ENCODE measurements around the gene CYP11A1. TPM values are rescaled to one million over a fixed set of nuclear protein-coding genes. Genes with fewer than 3 reads are reported as not detected.

The CYP11A1 gene
- total RNA-seq, 1 donor from 2014 or later, result 1.1 TPM

GRCh38 chr15:74303741-74304309, 63.6 kb downstream of the CYP11A1 start:
- H3K36me3 ChIP-seq, result no peaks in the 10 kb centered on the region
- peaks cover 55% of the 10 kb centered on the region for H3K27me3 ChIP-seq
- intact Hi-C loops (cut with DNase I), result loop anchor here (5.0 kb wide), 1 partner anchor 177 kb away; no protein-coding TSS in a partner anchor
- H3K9me3 ChIP-seq, result no peaks in the 10 kb centered on the region
- no peak for TF ChIP-seq CTCF (IDR thresholded peaks at IDR 0.05)
- ATAC-seq, result no peak
- H3K4me1 ChIP-seq, result no peaks in the 10 kb centered on the region
- DNase-seq, result no peak
- H3K27ac ChIP-seq, result no peak overlapping the region
- H3K4me3 ChIP-seq, result no peak overlapping the region

- no peaks in the 10 kb centered on the region for H3K36me3 ChIP-seq
- H3K4me3 ChIP-seq, result no peak overlapping the region
- ATAC-seq (peak; percentile 31), DNase-seq (no peak)
- H3K4me1 ChIP-seq, result no peaks in the 10 kb centered on the region
- peak; percentile 47 for TF ChIP-seq CTCF (IDR thresholded peaks at IDR 0.05)
- H3K27ac ChIP-seq, result no peak overlapping the region
- intact Hi-C loops (cut with DNase I), result loop anchor here (5.0 kb wide), 1 partner anchor 176 kb away; no protein-coding TSS in a partner anchor
- no peaks in the 10 kb centered on the region for H3K9me3 ChIP-seq
- peaks cover 49% of the 10 kb centered on the region for H3K27me3 ChIP-seq
Observed at GRCh38 chr15:74302821-74303359, 64.6 kb downstream of the CYP11A1 start.

- no peak overlapping the region for H3K27ac ChIP-seq
- peaks cover 44% of the 10 kb centered on the region for H3K27me3 ChIP-seq
- H3K4me3 ChIP-seq, result no peak overlapping the region
- H3K9me3 ChIP-seq, result no peaks in the 10 kb centered on the region
- H3K4me1 ChIP-seq, result no peaks in the 10 kb centered on the region
- DNase-seq (no peak), ATAC-seq (no peak)
- no peak for TF ChIP-seq CTCF (IDR thresholded peaks at IDR 0.05)
- H3K36me3 ChIP-seq, result no peaks in the 10 kb centered on the region
- intact Hi-C loops (cut with DNase I), result loop anchor here (5.0 kb wide), 1 partner anchor 174 kb away; no protein-coding TSS in a partner anchor
Observed at GRCh38 chr15:74301583-74302361, 65.7 kb downstream of the CYP11A1 start.

- Histone ChIP-seq H3K36me3 (no peaks in the 10 kb centered on the region), H3K4me1 (no peaks in the 10 kb centered on the region), H3K9me3 (no peaks in the 10 kb centered on the region), H3K4me3 (no peak overlapping the region), H3K27ac (no peak overlapping the region), H3K27me3 (peaks cover 35% of the 10 kb centered on the region)
- ATAC-seq (no peak), DNase-seq (no peak)
- intact Hi-C loops (cut with DNase I), result loop anchor here (5.0 kb wide), 1 partner anchor 173 kb away; no protein-coding TSS in a partner anchor
- no peak for TF ChIP-seq CTCF (IDR thresholded peaks at IDR 0.05)
Observed at GRCh38 chr15:74300057-74300795, 67.2 kb downstream of the CYP11A1 start.

- H3K36me3 ChIP-seq, result no peaks in the 10 kb centered on the region
Observed at GRCh38 chr15:74297887-74298286, 69.6 kb downstream of the CYP11A1 start.

More at GRCh38 chr15:74297887-74298286, 69.6 kb downstream of the CYP11A1 start:
- no peak overlapping the region for H3K27ac ChIP-seq
- H3K9me3 ChIP-seq, result no peaks in the 10 kb centered on the region
- intact Hi-C loops (cut with DNase I), result no loop called here
- H3K4me3 ChIP-seq, result no peak overlapping the region
- ATAC-seq (no peak), DNase-seq (no peak)
- no peaks in the 10 kb centered on the region for H3K4me1 ChIP-seq
- peaks cover 39% of the 10 kb centered on the region for H3K27me3 ChIP-seq
- no peak for TF ChIP-seq CTCF (IDR thresholded peaks at IDR 0.05)

Data from upper lobe of right lung (tissue), 1 donor.